Measurements from ENCODE around the gene KLHL2.
A peak's percentile ranks its signal among the peaks of the same experiment; 100 is the strongest.
"Not testable (repeated sequence)": the region's sequence is repeated elsewhere in the genome, so short reads cannot be mapped to it uniquely, and the experiment has no call there.

Gene KLHL2

DNA sequence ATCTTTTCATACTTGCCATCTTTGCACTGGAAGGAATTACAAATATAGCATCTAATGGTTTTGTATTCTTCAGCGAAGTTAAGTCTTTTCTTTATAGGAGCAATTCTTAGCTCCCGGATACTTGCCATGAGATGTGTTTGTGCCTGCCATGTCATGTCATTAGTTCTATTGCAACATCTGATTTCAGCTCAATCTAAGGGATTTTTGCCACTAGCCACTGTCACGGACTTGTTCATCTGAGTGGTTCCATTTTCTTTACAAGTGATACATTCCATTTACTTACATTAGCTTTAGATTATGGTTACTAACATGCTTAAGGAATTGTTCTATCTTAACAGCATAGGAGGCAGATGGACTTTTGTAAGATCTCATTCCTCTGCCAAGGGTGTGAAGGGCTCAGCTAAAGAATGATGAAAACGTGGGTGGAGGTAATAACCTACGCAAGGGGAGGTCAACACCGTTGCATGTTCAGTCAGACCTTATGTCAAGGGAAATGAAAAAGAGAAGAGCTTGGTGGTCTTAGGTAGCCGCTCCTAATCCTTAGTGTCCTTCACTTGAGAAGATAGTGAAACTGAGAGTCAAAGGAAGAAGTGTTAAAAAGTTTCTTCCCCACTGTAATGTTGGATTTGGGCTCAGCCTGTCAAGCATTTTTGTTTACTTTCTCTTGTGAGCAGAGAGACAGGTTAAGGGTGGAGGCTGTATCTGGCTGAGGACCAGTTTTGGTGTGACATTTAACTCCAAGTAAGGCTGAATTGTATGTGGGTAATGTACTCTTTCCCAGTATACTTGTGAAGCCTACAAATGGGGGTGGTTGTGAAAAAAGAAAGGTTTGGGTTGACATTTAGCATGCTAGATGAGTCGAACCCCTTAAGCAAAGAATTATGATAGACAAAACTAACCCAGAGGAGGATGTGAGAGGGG, 3.6 kb upstream of the KLHL2 start:
- no peak for DNase-seq

GRCh38 chr4:165204462-165204830, 2.9 kb upstream of the KLHL2 start:
- DNase-seq: no peak

GRCh38 chr4:165207016-165207430, 338 bp upstream of the KLHL2 start:
- DNase-seq: peak; percentile 24

DNA sequence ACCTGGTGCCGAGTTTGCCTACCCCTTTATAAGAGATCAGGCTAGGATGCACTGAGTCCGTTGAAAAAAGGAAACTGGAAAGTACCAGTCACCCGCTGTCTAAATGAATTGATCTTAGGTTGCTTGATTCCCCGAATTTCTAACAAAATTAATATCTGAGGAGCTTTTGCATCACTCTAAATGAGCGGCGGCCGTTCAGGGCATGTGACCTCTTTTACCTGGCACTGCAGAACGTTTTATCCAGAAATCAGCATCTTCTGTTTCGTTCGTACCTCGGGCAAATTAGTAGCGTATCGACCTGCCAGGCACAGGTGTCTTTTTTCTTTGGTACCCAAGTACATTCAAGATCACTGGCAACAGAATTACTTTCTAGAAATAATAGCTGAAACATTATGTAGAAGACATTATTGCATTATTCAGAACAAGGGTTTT, 876 bp downstream of the KLHL2 start:
- DNase-seq: no peak

- DNase-seq: no peak
Observed at GRCh38 chr4:165208741-165209388, 1.5 kb downstream of the KLHL2 start.

- no peak for DNase-seq
Observed at GRCh38 chr4:165209796-165210195, 2.4 kb downstream of the KLHL2 start.

DNA sequence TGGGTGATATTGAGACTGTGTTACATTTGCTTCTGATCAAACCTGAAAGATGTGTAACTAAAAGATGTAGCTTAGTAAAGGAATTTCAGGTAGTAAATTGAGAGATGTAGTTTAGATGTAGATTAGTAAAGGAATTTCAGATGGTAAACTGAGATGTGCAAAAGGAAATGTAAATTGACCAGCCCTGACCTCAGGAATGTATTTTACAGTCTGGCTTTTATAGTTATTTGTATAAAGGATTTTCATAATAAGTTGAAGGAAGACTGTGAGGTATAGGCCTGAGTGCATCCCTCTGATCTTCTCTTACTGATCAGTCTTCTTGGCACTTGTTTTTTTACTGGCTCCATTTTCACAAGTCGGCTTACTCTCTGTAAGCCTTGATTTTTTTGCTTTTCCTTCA, 3.2 kb downstream of the KLHL2 start:
- no peak for DNase-seq

- DNase-seq: not testable (repeated sequence)
Observed at GRCh38 chr4:165212647-165213046, 5.3 kb downstream of the KLHL2 start.

GRCh38 chr4:165213404-165213803, 6.0 kb downstream of the KLHL2 start:
- DNase-seq: not testable (repeated sequence)

DNA sequence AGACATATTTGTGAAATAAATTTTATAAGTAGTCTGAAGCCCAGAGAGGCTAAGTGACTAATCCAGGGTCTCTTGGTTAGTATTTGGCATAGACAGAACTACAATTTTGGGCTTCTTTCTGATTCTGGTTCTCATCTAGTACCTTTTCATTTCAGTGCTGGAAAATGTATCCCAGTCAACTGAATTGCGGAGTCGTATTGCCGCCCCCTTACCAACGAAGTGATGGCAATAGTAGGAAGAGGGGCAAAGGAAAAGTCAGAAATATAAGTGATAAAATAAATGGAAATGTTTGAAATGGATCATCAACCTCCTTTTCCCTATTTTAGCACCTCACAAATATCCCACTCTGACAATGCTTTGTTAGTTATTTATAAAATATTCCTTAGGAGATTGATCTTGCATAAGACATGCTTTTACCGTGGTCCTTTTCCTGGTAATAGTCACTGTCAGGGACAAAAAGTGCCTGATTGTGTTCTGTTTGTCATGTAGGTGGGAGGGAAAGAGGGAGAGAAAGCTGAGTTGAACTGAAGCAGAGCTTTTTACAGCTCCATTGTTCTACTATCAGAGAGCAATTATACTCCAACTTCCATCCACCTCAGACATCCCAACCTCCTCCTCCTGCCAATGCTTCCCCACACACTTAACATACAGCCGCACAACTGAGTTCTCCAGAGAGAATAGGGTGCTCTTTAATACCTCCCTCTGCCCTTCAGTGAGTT, 6.8 kb downstream of the KLHL2 start:
- DNase-seq: not testable (repeated sequence)

- DNase-seq: not testable (repeated sequence)
Observed at GRCh38 chr4:165215034-165215751, 7.8 kb downstream of the KLHL2 start.

DNA sequence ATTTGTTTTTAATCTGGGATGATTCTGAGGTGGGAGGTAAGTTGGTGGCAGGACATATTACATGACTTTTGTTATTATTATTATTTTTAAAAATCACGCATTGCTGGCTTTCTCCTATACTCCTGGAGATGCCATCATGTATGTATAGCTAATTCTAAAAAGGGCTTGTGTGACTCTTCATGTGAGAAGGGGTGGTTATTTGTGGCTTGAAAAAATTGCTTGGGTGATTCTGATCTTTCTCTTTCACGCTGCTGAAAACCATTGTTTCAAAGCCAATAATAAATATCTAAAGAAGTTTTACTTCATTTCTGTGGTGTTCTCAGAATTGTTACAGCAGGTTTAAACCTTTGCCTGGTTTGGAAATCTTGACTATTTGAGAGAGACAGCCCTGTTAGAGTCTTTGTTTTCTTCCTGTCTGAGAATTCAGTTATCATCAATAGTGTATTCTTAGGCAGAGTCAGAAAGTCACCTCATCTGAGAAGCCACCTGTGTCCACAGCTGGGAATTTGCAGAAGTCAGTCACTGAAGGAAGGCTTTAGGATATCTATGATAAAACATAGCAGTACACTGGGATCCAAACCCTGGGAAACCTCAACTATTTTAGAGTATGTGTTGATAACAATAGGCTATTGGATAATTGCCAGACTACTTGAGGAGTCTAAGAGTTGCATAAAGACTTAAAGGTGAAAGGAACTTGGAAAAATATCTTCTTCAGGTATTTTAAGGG, 8.6 kb downstream of the KLHL2 start:
- not testable (repeated sequence) for DNase-seq

DNA sequence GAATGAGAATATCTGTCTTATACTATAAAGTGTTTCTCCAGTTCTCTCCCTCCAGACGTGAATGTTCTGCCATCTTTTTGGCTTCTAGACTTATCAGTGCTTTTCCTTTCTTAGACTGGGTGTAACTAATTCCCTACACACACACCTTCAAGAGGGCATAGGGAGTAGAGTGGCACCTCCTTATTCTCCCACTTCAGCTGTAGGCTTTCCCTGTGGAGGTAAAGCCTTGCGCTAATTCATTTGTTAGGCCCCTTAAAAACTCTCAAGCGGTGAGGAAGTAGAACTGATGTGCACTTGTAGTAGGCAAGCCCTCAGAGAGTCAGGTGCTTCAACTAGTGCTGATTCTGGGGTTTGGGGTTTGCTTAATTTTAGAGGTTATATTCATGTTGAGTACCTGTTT, 10.0 kb downstream of the KLHL2 start:
- DNase-seq: no peak

GRCh38 chr4:165221306-165221705, 13.9 kb downstream of the KLHL2 start:
- not testable (repeated sequence) for DNase-seq

- DNase-seq: peak; percentile 8
Observed at GRCh38 chr4:165221993-165222650, 14.8 kb downstream of the KLHL2 start.

DNA sequence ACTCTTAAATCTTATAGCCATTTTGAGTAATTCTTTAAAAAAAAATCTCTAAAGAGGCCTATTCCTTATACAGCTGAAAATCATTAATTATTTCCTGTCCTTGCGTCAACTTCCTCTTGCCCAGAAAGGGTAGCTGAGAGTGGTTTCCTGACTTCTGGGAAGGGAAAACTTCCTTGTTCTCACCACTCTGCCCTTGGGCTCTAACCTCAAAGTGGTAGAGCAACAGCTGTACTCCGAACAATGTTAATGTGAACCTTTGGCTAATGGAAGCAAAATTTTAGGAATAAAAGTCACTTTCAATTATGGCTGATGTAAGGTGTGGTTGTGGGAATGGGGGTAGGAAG, 15.3 kb downstream of the KLHL2 start:
- peak; percentile 72 for DNase-seq

- DNase-seq: not testable (repeated sequence)
Observed at GRCh38 chr4:165227401-165227800, 20.0 kb downstream of the KLHL2 start.

DNA sequence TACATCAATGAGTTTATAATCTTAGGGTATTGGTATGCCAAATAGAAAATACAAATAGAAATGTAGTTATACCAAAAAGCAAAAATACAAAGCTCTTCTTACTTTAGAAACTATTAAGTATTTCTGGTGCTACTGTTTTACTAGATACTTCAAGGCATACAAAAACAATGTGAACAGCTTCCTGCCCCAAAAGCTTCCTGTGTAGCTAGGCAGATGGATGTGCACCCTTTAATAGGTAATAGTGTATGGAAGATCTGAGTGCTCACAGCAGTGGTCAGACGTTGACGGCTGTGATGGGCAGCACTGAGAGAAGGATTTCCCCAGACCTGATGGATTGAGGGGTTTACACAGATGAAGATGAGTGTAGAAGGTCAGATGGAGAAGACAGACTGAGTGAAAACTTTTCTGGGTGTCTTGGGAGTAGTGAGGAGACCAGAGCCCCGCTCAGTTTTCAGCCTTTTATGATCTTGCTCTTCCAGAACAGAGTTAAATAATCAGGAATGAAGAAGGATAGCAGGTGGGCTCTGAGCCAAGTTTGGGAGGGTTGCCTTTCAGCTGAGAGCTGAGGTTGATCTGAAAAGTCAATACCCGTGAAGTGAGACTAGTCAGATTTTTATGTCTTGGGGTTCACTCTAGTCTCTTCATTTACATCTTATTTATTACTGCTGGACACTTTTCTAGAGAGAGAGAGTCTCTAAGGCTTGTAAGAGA, 22.3 kb downstream of the KLHL2 start:
- DNase-seq: peak; percentile 2

- not testable (repeated sequence) for DNase-seq
Observed at GRCh38 chr4:165232623-165233433, 25.5 kb downstream of the KLHL2 start.

- no peak for DNase-seq
Observed at GRCh38 chr4:165234766-165235165, 27.4 kb downstream of the KLHL2 start.

All from DMS153 (cell line).